Measurements from ENCODE around the gene S100A2.
"Not testable (repeated sequence)": the region's sequence is repeated elsewhere in the genome, so short reads cannot be mapped to it uniquely, and the experiment has no call there.

S100A2 gene

DNA sequence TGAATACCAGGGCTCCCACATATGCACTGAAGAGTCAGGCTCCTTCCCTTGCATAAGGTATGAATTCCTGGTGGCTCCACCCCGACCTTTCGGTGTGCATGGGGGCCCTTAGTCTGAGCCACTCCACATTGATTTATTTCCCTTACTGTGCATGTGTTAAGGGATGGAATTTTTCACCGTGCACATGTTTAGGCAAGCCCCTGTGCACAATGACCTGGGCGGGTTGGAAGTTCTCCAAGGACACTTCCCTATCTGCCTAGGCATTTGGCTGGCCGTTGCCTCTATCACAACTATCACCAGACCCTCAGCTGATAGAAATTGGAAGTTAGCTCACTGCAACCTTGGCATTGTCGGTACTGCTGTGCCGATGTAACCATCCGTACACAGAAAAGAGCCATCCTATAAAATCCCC, 39.5 kb downstream of the S100A2 start:
- DNase-seq, result peak; percentile 50

DNA sequence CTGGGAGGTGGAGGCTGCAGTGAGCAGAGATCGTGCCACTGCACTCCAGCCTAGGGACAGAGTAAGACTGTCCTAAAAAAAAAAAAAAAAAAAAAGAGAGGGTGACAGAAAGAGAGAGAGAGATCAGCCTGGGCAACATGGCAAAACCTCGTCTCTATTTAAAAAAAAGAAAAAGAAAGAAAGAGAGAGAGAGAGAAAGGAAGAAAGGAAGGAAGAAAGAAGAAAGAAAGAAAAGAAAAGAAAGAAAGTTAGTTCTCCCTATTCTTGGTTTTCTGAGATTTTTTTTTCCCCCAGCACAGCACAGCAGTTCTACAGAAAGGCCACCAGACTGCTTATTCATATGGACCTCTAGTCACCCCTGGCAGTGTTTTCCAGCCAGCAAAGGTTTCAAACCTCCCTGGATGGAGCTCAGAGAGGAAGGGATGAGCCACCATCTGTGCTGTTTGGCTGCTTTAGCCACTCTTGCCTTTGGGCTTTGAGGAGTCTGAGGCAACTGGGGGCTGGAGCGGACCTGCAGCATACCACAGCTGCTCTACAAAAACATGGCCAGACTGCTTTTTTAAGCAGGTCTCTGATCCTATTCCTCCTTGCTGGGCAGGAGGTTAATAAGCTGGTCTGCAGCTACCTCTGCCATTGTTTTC, 40.4 kb downstream of the S100A2 start:
- DNase-seq, result peak; percentile 49

DNA sequence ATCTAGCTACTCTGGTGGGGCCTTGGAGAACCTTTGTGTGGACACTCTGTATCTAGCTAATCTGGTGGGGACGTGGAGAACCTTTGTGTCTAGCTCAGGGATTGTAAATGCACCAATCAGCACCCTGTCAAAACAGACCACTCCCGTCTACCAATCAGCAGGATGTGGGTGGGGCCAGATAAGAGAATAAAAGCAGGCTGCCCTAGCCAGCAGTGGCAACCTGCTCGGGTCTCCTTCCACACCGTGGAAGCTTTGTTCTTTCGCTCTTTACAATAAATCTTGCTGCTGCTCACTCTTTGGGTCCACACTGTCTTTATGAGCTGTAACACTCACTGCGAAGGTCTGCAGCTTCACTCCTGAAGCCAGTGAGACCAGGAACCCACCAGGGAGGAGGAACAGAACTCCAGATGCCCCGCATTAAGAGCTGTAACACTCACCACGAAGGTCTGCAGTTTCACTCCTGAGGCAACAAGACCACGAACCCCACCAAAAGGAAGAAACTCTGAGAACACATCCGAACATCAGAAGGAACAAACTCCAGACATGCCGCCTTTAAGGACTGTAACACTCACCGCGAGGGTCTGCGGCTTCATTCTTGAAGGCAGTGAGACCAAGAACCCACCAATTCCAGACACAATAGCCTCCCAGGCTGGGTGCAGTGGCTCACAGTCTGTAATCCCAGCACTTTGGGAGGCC, 43.1 kb downstream of the S100A2 start:
- DNase-seq, result not testable (repeated sequence)

DNA sequence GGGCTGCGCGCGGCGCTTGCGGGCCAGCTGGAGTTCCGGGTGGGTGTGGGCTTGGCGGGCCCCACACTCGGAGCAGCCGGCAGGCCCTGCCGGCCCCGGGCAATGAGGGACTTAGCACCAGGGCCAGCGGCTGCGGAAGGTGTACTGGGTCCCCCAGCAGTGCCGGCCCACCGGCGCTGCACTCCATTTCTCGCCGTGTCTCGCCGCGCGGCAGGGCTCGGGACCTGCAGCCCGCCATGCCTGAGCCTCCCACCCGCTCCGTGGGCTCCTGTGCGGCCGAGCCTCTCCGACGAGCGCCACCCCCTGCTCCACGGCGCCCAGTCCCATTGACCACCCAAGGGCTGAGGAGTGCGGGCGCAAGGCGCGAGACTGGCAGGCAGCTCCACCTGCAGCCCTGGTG, 43.8 kb downstream of the S100A2 start:
- DNase-seq, result not testable (repeated sequence)

DNA sequence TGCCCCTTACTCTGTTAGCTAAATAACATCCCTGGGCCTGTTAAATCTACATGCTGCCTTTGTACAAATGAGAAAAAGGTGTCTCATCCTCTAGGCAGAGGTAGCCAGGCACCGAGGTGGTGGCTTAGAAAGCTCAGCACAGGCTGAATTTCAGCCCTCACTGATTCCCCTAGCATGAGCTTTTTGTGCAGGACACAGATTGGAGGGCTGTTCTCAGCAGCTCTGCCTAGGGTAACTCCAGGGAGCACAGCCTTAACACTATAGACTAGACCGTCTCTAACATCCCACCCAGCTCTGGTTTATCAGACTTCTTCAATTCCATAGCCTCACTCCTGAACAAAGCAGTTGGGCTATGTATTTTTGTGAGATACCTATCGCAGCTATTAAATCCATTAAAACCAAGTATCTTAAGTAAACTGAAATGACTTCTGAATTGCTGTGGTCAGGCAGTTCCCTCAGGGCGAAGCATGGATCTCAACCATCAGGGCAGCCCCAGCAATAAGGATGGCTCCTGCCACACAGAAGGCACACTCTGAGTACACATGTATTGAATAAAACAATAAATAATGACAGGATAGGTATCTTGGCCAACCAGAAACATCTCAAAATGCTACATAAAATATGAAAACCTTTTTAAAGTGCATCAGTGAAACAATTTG, 44.7 kb downstream of the S100A2 start:
- no peak for DNase-seq

DNA sequence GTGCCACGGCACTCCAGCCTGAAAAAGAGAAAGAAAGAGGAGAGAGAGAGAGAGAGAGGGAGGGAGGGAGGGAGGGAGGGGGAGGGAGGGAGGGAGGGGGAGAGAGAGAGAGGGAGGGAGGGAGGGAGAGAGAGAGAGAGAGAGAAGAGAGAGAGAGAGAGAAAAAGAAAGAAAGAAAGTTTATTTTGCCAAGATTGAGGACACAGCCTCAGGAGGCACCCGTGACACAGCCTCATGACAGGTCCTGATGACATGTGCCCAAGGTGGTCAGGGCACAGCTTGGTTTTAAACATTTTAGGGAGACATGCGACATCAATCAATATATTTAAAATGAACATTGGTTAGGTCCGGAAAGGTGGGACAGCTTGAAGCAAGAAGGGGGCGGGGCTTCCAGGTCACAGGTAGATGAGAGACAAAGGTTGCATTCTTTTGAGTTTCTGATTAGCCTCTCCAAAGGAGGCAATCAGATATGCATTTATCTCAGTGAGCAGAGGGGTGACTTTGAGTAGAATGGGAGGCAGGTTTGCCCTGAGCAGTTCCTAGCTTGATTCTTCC, 45.4 kb downstream of the S100A2 start:
- DNase-seq, result not testable (repeated sequence)

DNA sequence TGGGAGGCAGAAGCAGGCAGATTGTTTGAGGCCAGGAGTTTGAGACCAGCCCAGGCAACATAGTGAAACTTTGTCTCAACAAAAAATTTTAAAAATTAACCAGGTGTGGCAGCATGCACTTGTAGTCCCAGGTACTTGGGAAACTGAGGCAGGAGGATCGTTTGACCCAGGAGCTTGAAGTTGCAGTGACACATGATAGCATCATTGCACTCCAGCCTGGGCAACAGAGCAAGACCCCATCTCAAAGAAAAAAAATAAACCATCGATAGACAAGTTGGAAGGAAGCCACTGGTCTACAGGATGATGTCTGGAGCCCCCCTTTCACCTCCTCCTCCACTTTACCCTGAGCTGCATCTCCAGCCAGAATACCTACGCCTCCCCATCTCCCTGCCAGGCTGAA, 46.4 kb downstream of the S100A2 start:
- no peak for DNase-seq

DNA sequence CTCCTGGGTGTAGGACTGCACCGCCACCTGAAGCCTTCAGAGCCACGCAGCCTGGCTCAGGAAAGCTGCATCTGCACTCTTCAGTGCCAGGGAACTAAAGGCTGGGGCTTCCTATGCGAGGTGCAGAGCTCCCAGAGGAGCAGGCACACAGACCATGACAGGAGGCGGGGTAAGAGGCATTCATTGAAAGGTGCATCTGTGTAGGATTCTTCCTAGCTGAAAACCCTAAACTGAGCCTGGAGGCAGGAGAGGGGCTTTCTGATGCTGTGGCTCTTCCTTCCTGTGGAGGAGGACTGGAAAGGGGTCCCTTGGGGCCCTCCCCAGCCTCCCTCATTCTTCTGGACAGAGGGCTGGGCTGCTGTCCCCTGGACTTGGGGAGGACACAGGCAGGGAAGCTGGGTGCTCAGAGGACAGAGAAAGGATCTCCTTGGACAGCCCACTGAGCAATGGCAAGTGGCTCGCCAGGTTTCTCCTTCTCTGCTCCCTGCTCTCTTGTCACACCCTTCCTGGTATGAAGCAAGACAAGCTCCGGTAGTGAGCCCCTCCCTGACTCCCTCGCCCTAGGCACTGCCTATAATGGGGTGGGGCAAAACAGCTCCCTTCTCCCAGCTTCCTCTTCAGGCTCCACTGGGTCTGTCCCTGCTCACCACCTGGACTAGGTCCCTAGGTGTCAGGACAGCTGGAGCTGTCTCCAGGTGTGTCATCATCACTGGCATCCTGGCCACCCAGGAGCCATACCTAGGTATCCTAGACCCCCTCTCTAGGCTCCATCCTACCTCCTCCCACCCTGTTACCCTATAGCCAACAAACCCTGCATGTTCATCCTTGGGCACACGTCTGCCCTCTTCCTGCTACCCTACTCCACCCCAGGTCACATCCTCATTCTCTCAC, 49.9 kb downstream of the S100A2 start:
- DNase-seq, result peak; percentile 37

DNA sequence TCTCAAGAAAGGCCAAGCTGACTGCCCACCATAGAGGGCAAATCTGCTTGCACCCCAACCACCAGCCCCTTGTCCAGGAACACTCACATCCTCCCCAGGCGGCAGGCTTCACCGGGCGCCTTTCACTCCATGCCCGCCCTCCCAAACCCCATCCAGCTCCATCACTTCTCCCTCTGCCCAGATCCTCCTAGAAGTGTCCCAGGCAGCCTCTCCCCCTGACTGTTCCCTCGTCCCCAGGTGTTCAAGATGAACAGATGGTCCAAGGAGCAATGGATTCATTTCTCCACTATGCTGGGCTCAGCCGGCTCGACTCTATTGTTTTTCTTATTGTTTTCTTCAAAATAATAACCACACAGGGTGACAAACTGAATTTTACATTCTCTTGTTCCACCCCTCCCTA, 52.0 kb downstream of the S100A2 start:
- DNase-seq, result peak; percentile 46

DNA sequence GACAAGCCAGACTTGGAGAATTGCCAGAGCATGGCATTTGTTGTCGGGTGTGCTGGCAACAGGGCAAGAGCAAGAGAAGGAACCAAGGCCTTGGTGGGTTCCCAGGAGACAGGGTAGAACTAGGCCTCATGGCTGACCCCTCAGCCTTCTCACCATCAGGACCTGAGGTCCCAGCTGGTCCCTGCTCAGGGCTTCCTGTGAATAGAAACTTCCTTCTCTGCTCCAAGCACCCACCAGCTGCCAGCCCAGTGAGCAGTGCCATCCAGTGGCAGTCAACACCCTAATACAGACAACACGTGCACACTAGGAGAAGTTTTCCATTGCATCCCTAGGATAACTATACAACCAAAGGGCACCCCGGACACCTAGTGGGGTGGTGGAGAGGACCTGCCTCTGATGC, 52.6 kb downstream of the S100A2 start:
- peak; percentile 26 for DNase-seq
